ENCODE results near the gene BRWD1.

BRWD1 gene

DNA sequence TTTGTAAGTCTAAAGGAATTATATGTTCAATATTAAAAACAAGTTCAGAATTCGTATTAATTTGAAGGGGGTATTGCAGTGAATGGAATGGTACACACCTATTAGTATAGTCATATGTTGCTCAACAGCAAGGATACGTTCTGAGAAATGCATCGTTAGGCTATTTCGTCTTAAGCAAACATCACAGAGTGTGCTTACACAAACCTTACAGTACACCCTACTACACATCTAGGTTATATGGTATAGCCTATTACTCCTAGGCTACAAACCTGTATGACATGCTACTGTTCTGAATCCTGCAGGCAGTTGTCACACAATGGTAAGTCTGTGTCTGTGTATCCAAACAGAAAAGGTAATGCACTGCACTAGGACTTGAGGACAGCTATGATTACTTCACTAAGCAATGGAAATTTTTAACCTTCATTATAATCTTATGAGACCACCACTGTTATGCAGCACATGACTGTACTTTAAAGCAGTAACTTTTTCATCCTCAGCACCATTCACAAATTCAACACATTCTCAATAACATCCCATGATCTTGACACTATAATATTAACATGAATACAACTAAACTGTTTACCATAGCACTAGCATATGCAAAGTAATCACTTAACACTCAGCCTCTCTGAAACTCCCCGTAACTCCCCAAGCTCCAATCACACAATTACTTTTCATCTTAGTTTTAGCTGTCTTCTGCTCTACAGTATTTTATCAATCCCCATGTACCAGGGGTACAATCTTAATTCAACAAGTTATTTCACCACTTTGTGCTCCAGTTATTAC lies 115.8 kb downstream of the BRWD1 start:
- DNase-seq (ENCODE audit: low read depth) = no peak

DNA sequence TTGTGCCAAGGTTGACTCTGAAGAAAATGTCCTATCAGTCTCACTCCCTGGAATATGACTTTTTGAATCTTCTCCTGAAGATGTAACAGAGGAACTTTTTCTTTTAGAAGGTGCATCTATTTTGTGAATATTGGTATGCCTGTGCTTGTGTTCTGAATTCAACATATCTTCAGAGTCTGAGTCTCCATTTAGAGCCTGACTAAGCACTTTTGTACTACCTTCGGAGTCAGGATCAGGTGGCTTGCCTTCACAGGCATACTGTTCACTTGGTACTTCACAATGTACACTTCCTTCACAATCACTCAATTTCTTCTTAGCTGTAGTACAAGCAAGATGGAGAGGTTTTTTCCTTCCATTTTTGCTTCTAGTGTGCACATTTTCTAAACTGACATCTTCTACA lies 116.6 kb downstream of the BRWD1 start:
- no peak for DNase-seq (ENCODE audit: low read depth)

DNA sequence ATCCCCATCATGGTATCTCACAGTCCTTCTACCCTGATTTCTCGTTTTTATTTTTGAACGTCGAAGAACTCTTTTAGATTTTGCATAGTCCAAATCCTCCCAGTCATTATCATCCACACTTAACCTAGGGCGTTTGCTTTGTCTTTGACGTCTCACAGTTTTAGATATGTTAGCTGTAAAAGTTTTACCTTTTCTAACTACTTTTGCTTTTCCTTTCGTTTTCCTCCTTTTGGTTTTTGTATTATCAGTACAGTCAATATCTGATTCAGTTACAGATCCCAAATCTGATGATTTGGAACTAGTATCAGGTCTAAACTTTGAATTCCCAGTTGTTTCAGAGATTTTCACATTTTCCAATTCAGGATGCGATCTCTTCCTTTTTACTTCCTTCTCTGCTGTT lies 117.1 kb downstream of the BRWD1 start:
- no peak for DNase-seq (ENCODE audit: low read depth)

DNA sequence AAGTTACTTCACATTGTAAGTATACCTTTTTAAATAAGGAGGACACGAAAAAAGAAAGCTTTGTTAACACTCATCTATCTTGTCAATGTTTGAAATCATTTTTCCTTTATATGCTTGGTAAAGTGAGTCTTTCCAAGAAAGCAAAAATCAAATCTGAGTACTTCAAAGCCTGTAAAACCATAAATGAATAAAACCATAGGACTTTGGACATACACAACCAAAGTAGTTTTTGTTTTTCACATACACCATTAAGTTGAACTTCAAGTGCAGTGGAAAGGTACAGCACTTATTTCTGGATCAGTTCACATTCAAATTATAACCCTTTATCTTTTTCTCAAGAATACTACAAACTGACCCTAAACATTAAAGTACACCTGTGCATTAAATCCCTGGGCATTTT lies 120.1 kb downstream of the BRWD1 start:
- DNase-seq (ENCODE audit: low read depth) = no peak

DNA sequence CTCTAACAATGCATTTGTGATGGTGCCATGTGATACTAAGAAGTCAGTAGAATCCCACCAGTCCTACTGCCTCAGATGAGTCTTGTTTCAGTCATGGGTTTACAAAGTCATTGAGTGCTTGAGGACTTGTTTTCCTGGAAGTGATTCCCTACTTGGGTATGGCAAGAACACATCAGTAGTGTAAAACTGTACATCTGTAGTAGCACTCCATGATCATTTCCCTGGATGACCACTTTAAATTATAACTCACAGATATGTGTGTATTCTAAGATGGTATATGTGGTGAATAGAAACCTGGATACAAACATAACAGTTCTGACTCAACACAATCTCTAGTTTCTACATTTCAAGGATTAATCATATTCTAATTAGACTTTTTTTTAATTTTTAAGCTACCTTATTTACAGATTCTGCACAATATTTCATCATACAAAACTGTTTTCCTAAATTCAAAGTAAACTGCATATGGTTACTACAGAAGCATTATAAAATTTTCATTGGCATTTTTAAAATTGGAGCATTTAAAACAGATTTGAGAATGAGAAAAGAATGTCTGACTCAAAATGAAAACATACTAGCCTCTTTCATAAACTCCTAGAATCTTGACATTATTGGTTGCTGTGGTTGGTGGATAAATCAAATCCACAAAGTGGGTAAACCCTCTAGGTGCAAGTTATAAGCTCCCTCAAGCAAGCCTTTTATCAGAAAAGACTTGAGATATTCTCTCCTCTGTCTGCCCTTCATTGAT lies 123.4 kb downstream of the BRWD1 start:
- DNase-seq (ENCODE audit: low read depth) = no peak

DNA sequence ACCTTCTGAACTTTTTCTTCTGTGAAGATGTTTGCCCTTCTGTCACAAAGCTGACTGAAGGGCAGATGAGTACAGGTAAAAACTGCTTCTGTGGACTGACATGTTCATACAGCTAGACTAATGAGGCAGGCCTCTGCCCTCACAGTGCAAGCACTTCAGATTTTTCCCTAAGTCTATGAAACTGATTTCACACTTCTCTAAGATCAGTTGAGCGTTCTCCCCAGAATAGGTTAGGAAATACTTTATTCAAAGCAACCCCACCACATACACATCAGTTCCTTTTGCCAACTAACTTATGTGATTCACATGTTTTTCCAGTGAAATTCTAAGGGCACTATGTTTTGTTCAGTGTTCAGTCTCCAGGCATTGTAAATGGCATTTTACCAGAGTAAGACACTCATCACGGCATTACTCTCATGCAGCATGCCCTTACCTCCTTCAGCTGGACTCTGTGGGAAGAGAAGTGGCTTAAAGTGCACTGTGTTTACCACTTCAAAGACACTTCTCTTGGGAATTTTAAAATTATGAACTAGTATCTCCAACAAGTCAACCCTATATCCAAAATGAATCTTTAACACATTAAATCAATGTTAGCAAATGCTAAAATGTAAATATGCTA lies 124.8 kb downstream of the BRWD1 start:
- no peak for DNase-seq (ENCODE audit: low read depth)

GRCh38 chr21:39187141-39187540 lies 126.3 kb downstream of the BRWD1 start:
- DNase-seq (ENCODE audit: low read depth) = no peak

- no peak for DNase-seq (ENCODE audit: low read depth)
Measured at GRCh38 chr21:39186676-39187075, 126.8 kb downstream of the BRWD1 start.

DNA sequence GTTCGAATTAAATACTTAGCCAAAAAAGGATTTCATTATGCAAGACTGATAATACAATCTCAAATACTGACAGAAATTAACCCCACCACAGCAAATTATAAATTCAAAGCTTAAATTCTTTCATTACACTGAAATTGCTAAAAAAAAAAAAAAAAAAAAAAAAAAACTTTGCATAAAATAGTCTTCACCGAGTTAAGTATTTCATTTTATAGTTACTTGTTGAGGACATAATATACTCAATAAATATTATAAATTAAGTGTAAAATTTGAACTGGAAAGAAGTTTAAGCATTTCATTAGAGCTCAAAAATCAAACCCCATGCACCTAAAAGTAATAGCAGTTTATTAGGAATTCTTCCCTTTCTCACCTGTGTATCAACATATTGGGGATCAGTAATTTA lies 128.3 kb downstream of the BRWD1 start:
- DNase-seq (ENCODE audit: low read depth) = no peak

- no peak for DNase-seq (ENCODE audit: low read depth)
Measured at GRCh38 chr21:39184050-39184980, 129.1 kb downstream of the BRWD1 start.

- peak; percentile 62 for DNase-seq (ENCODE audit: low read depth)
Measured at GRCh38 chr21:39183272-39184049, 130.0 kb downstream of the BRWD1 start, which contains the start of gene PSMG1. Gene PSMG1, minus strand, starts transcription at chr21:39183451. Its CDS starts 66 bp downstream, at chr21:39183385.

DNA sequence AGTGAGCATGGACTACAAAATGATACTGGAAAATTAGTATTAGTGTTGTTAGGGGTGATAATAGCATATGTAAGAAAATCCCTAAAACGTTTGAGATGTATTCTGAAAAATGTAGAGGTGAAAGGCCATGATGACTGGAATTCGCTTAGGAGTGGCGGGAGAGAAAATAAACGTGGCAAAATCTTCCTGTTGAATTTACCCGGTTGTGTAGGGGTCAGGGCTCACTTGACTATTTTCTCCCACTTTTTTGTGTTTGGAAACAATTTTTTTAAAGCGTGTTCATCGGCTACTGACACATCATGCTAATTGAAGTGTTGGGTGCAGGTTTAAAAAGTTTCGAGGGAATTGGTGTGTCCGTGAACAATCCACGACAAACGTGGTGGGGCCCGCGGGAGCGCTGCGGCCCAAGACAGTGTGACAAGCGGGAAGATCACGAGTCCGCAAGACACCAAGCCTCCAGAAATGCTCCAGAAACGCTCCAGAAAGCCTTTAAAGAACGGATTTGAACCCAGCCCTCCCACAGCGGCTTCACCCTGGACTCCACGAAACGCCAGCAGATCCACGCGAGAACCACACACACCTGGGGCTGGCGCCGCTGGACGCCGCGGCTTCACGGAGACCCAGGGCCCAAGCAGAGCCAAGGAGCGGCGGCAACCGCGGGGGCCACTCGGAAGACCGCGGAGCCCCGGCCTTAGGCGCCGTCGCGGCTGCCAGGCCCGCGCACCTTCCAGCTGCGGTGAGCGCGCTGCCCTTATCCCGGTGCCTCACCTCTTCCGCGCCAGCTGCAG lies 130.8 kb downstream of the BRWD1 start:
- DNase-seq (ENCODE audit: low read depth) = no peak

DNA sequence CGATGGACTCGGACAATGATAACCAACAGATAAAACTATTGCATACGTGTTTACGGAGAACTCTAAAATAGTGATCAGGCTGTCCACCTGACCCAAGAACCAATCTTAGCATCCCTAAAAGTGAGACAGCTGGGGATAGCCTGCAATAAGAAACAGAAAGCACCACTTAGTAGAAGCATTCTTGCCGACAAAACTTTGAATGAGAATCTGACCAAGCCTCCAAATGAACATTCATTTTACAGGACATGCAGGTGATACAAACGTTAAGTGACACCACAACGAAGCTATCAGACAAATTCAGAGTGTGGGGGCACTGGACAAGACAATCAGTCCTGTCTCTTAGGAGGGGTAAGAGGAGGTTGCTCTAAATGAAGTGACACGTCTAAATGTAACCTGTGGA lies 131.4 kb downstream of the BRWD1 start:
- DNase-seq (ENCODE audit: low read depth) = no peak

DNA sequence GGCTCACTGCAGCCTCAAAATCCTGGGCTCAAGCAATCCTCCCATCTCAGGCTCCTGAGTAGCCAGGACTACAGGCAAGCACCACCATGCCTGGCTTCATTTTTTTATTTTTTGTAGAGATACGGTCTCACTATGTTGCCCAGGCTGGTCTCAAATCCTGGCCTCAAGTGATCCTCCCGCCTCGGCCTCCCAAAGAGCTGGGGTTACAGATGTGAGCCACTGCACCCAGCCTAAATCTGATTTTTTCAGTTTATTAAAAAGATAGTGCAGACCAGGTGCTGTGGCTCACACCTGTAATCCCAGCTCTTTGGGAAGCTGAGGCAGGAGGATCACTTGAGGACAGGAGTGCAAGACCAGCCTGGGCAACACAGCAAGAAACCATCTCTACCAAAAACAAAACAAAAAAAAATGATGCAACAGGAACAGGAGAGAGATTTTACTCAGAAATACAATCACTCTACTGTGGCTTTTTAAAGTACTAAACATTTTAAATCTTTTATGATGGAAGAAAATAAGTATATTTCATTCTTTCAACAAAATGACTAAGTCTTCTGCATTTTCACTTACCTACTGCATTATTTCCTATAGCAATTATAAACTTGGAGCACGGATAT lies 132.1 kb downstream of the BRWD1 start:
- no peak for DNase-seq (ENCODE audit: low read depth)

GRCh38 chr21:39180429-39181019 lies 132.9 kb downstream of the BRWD1 start:
- no peak for DNase-seq (ENCODE audit: low read depth)

- DNase-seq (ENCODE audit: low read depth) = no peak
Measured at GRCh38 chr21:39178421-39178820, 135.0 kb downstream of the BRWD1 start.

- no peak for DNase-seq (ENCODE audit: low read depth)
Measured at GRCh38 chr21:39176271-39176709, 137.1 kb downstream of the BRWD1 start.

DNA sequence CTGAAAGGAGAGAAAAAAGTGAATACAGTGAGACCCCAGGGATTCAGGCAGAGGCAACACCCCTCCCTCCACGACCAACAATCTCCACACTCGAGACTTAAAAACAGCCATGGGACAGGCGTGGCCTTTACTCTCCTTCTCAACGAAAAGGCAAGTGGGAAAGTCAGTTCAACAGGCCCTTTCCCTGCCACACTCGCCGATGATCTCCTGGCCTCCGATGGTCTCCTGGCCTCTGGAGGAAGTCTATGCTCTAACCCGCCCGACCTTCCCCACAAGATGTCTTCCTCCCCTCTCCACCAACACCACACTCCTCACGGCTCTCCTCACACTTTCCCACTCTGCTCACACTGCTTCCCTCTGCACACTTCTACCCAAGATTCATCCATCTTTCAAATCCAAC lies 137.8 kb downstream of the BRWD1 start:
- no peak for DNase-seq (ENCODE audit: low read depth)

- DNase-seq (ENCODE audit: low read depth) = no peak
Measured at GRCh38 chr21:39175154-39175553, 138.3 kb downstream of the BRWD1 start.

Measured in GM04503 (cell line).